HG03457 (cell line): ENCODE data around the gene ABHD4.
"Not testable (repeated sequence)": the region's sequence is repeated elsewhere in the genome, so short reads cannot be mapped to it uniquely, and the experiment has no call there.

ENCODE experiments used
- ATAC-seq: cut with Tn5 transposase; IDR thresholded peaks from one replicate; pipeline ENCODE4 v1.9.1; 2021; ENCODE audit warnings: moderate number of reproducible peaks; ENCODE audit not compliant: unreplicated experiment

Gene ABHD4

DNA sequence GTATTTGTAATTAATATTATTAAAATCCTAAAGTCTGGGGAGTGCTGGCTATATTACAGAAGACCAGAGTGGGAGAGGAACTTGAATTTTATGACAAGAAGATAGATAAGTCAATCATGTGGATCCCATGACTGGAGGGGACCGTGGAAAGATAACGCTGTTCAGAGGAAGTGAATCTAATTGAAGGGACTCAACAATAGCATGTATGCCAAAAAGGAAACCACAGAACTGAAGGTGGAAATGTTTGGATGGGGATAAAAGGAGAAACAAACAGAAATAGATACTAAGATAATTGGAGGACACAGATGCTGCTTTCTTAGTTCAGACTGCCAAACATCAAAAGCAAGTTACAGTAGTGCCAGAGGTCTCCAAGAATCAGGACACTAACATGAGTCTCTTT, 24.9 kb downstream of the ABHD4 start:
- ATAC-seq = no peak

DNA sequence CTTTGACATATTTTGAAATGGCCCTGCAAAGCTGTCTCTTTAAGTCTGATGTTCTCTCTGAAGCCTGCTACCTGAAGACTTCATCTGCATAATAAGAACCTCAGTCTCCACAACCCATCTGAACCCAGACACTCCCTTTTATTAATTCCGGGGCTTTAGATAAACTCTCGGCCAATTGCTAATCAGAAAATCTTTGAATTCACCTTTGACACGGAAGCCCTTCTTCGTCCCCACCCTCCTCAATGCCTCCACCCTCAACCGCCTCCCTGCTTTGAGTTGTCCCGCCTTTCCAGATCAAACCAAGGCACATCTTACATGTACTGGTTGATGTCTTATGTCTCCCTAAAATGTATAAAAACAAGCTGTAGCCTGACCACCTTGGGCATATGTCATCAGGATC, 28.5 kb downstream of the ABHD4 start:
- ATAC-seq = no peak

DNA sequence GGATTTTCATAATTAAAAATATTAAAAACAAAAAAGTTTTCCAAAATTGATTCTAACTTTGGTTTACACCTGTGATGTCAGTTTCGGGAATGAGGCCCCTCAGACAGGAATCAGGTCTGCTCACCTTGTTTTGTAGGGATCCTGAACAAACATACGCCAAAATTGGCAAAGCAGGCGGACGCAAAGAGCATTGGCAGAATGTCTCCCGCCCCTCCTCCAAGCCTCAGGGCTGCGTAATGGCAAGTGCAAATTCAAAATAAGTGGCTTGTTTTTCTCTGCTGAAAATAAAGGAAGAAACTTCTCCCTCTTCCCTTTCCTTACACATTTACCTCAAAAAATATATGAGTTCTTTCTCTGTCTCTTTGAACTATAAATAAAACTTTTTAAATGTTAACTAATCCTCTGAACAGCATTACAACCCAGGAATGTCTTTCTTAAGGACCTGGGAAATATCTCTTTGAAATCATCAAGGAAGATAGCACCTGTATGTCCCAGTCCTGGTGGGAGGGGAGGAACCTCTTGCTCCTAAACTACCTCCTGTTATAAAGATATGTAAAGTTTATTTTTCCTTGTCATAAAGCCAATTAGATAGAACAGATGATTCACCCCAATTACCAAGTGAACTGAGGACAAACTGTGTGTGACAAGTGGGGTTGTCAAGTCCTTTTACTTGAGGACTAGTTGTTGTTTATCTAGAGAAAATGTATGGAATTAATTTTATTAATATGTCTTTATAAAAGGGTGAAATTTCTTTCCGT, 29.6 kb downstream of the ABHD4 start:
- no peak for ATAC-seq

DNA sequence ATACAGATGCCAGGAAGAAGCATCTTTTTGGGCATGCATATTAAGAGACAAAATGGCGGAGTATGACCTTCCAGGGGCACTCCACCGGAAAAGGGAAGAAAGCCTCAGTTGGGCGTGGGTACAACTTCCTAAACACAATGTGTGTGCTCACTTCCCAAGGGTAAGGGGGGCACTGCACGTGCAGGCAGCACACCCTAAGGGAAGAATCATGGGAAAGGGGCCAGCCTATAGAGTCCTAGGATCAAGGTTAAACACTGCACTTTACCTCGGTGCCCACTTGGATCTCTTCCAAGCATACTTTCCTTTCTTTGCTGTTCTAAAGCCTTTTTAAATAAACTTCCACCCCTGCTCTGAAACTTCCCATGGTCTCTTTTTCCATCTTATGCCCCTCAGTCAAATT, 31.3 kb downstream of the ABHD4 start:
- no peak for ATAC-seq

DNA sequence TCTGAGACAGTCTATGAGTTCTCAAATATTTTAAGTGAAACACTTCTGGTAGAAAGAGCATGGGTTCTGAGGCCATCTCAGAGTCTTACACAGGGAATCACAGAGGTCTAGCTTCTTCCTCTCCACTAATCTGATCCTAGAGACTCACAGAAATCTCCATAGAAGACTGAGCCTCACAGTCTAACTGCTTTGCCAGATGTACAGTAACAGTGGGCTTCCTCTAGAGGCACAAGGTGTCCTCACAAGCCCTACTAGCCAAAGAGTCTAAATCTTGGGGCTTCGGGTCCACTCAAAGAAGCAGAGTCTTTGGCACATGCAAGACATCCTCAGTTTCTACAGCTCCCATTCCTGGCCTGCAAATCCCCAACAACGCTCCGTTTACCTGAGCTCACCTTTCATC, 32.0 kb downstream of the ABHD4 start:
- no peak for ATAC-seq

DNA sequence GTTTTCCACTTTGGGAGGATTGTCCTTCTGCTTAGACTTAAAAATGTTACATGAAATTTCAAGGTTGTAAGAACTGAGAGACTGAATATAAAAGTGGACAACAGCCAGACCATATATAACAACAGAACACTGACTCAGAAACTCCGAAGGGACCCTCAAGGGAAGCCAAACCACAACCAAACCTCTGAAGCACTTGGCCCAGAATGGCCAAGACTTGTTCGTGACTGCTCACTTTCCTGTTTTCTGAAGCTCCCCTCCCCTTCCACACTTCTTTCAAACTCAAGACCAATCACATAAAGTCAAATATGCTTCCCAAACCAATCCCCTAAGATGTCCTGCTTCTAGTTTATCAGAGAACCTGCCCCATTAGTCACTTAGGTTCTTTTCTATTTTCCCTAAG, 32.4 kb downstream of the ABHD4 start:
- ATAC-seq = no peak

DNA sequence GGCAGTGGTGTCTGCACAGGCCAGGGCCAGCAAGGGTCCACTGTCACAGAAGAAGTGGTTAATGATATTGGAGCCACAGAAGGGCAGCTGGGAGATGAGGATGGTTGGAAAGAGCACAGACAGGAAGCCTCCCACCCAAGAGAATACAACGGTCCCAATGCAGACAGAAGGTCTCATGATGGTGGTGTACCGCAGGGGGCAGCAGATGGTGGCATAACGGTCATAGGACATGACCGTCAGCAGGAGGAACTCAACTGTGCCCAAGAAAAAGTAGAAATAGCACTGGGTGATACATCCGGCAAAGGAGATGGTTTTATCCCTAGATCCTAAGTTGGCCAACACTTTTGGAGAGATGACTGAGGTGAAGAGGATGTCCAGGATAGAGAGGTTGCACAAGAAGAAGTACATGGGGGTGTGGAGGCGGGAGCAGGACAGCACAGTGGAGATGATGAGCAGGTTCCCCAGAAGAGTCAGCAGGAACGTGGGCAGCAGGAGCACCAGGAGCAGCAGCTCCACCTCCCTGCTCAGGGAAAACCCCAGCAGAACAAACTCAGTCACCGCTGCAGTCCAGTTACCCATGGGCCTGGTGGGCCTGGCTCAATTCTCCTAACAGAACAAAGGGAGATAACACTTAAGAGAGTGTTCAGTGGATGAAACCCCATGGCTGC, 36.3 kb downstream of the ABHD4 start:
- ATAC-seq = no peak

DNA sequence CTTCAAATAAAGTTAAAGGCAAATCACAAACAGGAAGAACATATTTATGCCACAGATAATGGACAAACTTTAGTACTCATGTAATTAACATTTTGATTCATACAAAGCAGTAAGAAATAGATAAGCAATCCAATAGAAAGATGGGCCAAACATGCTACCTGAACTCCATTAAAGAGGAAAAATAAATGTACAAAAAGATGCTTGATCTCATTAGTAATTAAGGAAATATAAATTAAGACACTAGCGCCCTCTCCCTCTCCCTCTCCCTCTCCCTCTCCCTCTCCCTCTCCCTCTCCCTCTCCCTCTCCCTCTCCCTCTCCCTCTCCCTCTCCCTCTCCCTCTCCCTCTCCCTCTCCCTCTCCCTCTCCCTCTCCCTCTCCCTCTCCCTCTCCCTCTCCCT, 37.9 kb downstream of the ABHD4 start:
- ATAC-seq = not testable (repeated sequence)

DNA sequence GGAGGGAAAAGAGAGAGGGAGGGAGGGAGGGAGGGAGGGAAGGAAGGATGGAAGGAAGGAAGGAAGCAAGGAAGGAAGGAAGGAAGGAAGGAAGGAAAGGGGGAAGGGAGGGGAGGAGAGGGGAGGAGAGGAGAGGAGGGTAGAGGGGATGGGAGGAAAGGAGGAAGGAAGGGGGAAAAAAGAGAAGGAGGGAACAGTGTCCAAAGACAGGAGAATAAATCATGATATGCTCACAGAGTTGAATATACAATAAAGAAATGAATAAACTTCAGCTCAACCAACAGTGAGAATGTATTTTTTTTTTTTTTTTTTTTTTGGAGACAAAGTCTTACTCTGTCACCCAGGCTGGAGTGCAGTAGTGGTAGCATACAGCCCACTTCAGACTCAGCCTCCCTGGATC, 42.1 kb downstream of the ABHD4 start:
- no peak for ATAC-seq

DNA sequence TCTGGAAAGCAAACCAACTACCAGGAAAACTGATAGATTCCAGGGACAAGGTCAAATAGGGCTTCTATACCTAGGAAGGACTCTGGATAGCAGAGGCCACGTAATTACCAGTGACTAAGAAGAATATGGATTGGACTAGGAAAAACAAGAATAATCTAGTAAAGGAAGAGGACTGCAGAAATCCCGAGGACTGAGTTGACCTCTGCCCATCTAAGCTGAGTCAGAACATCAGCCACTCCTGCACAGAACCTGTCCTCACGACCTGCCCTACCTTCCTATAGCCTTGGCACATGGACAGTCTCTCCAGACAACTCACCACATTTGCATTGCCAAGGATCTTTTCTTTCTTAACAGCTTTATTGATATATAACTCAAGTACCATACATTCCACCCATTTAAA, 43.7 kb downstream of the ABHD4 start:
- ATAC-seq = no peak

DNA sequence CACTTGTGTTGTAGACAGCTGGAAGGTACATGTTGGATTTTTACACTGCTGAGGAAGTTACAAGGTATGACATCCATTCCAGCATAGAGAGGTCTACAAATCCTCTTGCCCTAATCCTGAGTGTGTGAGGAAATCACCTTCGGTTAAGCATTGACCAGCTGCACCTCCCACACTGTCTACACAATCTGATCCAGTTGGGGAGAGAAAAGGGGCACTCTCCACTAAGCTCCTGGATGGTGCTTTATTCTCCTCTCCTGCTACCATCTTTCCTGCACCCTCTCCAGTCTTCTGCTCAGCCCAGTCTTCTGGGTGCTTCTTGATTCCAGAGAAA, 46.2 kb downstream of the ABHD4 start, which contains the start of gene OR6J1:
Gene OR6J1, minus strand, starts transcription at position 48 of the 331 bp plus-strand sequence. CDS start 9,541 bp downstream, outside the sequence.
- no peak for ATAC-seq

DNA sequence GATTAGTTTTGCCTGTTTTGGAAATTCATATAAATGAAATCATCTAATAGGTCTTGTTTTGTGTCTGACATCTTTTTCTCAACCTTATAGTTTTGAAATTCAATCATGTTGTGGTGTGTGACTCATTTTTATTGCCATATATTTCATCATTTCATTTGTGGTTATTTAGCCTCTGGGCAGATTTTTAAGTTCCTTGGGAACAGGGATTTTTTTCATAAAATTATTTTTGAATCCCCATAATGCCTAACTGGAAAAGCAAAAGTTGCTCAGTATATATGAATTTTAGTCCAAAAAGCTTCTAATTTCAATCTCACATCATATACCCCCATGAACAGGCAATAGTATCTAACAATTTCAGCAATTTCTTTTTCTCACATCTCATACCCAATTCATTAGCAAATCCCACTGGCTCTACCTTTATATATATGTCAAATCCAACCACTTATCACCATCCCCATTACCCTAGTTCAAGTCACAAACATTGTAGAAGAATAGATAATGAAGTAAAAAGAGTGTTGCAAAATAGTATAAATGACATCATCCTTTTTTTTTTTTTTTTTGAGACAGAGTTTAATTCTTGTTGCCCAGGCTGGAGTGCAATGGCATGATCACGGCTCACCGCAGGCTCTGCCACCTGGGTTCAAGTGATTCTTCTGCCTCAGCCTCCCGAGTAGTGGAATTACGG, 48.6 kb downstream of the ABHD4 start:
- no peak for ATAC-seq

DNA sequence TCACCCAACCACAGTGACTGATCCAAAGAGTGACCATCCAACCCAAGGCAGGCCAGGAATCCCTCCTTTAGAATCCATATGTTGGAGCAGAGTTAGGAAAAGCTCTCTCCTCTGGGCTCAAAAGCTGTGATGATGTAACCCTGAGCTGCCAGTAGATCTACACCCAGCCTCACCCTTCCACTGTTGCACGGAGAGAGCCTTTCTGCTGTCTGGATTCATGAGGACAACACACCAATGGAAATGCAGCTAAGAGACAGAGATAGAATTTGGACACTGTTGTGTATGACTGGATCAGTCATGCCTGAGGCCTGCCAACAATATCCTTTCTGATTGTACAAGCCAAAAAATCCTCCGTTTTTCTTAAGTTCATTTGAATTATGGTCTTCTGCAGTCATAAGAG, 50.4 kb downstream of the ABHD4 start:
- no peak for ATAC-seq

DNA sequence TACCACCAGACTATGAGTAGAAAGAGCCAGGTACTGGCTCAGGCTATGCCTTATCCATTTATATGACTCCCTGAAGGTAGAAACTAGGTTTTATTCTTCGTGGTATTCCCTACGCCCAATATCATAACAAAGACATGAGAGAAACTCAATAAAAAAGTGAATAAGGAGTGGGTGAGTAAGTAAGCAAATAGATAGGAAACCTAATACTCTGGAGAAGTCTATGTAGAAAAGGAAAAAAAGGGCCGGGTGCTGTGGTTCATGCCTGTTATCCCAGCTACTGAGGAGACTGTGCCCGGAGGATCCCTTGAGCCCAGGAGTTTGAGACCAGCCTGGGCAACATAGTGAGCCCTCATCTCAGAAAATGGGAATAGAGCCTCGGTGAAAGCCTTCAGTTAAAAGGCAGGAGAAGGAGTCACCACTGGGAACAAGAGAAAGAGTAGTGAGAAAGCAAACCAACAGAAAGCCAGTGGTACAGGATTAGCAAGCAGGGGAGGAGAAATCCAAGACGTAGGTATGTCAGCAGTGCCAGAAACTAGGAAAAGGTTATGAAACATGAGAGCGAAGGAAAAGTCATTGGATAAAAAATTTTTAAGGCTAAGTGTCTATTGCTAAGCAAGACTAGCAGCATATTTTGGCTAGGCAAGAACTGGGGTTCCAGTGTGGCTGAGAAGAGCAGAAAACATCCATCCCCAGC, 52.1 kb downstream of the ABHD4 start:
- no peak for ATAC-seq

DNA sequence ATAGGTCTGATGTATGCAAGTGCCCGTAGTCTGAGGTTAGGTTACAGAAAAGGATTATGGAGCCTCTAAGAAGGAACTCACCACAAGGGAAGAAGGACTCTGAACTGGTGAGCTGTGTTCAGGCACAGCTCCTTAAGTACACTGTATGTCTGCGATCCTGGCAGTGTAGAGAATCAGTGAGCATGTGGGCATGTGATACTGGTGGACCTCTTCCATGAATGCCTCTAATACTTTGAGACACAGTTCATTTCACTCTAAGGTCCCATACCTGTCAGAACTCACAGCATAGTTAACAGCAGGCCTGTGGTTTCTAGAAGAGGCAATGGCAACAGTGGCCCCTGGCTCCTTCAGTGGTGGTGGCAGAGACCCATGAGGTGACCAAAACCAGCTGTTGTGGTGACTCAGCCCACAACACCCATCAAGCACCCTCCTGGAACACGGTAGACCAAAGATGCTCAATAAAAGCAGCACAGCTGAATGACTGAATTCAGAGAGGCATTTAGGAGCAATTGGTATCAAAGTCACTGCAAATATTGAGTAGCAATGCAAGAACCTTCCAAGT, 52.9 kb downstream of the ABHD4 start:
- ATAC-seq = no peak

DNA sequence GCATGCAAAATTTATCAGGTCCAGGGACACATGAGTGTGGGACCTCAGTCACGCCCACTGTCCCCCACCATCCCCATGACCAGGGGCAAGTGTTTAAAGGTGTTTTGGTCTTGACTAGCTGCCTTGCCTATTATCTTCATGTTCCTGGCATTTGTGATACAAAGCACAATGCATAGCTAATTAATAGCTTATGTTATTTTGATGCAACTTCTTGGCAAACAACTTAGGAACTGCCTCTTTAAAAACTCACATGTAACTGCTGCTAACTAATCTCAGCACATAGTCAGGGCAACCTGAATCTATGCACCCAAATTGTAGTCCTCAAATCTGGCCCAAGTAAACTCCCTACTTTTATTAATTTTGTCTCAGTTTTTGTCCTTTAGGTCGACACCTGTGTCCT, 53.5 kb downstream of the ABHD4 start:
- ATAC-seq = no peak

DNA sequence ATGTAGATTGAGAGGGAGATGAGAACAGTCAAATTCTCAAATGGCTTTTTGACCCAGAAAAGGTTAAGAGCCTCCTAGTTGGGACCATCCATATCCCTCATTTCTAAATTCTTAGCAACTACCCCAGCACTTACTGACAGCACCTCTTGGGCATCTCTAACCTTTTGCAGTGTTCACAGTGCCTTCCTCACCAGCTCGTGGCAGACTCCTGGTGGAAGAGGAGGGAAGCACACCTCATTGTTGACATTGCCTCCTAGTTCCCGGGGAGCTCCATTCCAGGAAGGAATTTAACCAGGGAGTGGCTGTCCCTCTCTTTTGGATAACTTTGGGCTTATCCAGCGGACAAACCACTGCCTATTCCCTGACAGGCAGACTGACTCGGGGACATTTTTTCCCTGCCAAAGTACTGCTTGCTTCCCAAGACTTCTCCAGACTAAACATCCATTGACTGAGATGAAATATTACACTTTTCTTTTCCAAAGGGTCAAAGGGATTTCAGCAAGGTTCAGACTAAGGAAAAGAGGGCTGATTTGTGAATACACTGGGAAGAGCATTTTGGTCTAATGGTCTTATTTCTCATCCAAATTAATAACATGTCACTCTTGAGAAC, 55.0 kb downstream of the ABHD4 start:
- no peak for ATAC-seq

DNA sequence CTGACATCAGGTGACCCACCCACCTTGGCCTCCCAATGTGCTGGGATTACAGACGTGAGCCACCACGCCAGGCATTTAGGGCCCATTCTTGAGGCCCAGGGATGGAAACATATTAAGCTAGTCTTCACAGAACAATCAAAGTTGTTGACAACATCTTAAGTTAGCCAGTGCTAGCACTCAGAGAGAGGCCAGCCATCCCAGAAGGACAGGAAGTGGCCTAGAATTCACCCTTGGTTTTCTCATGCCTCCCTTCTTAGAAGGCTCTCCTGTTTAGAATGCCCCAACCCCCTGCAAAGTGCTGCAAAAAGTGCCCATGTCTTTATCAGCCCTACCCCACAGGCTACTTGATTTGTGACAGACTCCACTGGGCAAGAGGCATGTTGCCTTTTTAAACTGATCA, 58.1 kb downstream of the ABHD4 start:
- no peak for ATAC-seq

DNA sequence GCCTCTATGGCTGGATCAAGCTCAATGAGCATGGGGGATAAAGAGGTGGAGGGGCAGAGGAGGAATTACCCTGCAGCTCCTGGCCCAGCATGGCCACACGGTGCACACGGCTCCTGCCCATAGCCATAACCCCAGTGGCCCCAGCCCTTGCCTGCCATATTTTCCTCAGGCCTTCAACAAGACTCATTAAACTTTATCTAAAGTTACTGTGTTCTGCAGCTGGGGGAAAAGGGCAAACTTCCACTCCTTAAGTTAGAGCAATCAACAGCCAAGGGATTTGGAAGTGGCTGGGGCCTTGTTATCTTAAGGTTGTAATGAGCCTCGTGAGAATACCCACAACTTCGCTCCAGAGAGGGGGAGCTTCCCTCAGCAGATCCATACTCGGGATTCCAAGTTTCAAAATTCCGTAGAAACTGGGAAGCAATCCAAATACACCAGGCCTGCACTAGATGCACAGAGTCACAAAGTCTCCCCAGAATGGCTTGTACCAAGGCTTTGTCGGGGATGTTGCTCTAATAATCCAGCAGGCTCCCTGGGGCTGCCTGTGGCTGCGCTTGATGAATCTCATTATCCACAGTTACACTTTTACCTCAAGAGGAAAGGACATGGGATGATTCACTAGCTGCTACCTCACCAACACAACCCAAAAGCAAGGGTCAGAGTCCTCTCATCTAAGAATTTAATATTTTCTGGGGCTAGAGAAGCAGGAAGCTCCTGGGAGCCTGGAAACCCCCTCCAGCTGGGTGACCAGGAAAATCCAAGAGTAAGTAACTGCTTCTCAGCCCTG, 59.0 kb downstream of the ABHD4 start:
- no peak for ATAC-seq

DNA sequence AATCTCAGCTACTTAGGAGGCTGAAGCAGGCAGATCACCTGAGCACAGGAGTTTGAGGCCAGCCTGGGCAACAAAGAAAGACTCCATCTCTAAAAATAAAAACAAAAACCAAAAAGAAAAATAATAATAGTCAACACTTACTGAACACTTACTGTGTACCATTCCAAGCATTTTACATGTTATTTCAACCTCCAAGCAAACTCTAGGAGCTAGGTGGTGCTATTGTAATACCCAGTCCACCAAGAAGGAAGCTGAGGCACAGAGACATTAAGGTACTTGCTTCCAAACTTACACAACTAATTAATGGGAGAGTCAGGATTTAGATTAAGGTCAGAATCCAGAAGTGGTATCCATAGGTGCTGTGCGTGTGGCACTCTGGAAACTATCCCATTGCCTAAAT, 59.8 kb downstream of the ABHD4 start:
- no peak for ATAC-seq
